ENCODE data around the gene PRKAR1B.

The PRKAR1B gene

DNA sequence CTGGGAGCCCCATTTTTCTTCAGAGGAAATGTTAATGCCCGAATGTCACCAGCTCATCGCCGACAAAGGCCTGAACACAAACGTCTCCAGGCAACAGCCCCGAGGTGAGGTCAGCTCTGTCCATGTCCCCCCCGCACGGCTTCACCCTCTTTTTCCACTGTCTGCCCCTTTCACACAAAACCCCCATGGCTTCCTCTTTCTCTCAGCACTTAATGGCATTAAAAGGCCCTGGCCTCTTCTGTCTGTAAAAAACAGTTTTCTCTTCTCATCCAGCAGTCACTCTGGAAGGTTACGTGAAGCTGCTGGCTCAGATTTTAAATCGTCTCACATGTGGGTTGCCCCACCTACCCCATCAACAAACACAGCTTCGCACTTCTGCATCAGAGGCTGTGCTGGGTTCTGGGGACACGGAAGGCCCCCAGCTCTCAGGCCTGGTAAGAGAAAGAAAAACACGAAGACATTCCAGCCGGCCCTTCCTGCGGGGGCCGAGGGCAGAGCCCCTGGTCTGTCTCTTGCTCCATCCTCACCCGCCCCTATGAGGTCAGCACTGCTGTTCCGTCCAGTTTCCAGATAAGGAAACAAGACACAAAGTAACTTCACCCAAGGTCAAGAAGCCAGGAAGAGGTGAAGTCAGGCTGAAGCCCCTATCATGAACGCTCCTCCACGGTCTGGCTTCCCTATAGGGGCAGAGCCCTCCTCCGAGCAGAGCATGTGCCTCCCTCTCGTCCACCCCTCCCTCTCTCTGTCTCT is 116.4 kb downstream of the PRKAR1B start:
- no peaks in the 10 kb centered on the region for H3K27me3 ChIP-seq
- TF ChIP-seq, protein P1, sequence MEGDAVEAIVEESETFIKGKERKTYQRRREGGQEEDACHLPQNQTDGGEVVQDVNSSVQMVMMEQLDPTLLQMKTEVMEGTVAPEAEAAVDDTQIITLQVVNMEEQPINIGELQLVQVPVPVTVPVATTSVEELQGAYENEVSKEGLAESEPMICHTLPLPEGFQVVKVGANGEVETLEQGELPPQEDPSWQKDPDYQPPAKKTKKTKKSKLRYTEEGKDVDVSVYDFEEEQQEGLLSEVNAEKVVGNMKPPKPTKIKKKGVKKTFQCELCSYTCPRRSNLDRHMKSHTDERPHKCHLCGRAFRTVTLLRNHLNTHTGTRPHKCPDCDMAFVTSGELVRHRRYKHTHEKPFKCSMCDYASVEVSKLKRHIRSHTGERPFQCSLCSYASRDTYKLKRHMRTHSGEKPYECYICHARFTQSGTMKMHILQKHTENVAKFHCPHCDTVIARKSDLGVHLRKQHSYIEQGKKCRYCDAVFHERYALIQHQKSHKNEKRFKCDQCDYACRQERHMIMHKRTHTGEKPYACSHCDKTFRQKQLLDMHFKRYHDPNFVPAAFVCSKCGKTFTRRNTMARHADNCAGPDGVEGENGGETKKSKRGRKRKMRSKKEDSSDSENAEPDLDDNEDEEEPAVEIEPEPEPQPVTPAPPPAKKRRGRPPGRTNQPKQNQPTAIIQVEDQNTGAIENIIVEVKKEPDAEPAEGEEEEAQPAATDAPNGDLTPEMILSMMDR (IDR thresholded peaks at IDR 0.05): no peak
- H3K4me3 ChIP-seq (ENCODE audit: low read depth in 1 of 2, low read length in 1 of 2): no peak overlapping the region
- no peaks in the 10 kb centered on the region for H3K36me3 ChIP-seq
- H3K27ac ChIP-seq: no peak overlapping the region
- H3K9me3 ChIP-seq: no peaks in the 10 kb centered on the region
- peaks cover 0 to 2% of the 10 kb centered on the region in 2 experiments for H3K4me1 ChIP-seq (ENCODE audit: control insufficient read depth in 1 of 2, insufficient read depth in 1 of 2, low read depth in 1 of 2, low read length in 1 of 2)

DNA sequence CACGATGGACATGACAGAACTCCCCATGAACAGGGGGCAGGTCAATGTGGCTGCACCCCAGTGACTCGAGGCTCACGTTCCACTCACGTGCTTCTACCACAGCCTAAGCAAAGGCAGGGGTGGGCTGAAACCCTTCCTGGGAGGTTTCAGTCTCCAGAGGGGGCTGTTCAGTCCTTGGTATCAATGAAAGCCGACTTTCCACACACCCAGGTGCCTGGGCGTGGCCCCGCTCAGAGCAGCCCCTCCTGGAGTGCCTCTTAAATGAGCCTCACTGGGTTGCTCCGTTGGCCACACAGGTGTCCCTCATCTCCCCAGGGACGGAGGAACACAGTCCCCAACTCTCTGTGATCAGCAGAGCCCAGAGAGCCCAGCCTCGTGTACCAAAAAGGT is 116.9 kb downstream of the PRKAR1B start:
- Histone ChIP-seq H3K36me3 (no peaks in the 10 kb centered on the region), H3K4me1 (ENCODE audit: control insufficient read depth in 1 of 2, insufficient read depth in 1 of 2, low read depth in 1 of 2, low read length in 1 of 2) (peaks cover 0 to 8% of the 10 kb centered on the region in 2 experiments), H3K4me3 (ENCODE audit: low read depth in 1 of 2, low read length in 1 of 2) (no peak overlapping the region), H3K27me3 (no peaks in the 10 kb centered on the region), H3K27ac (no peak overlapping the region), H3K9me3 (no peaks in the 10 kb centered on the region)
- TF ChIP-seq, protein P1 (IDR thresholded peaks at IDR 0.05): no peak

DNA sequence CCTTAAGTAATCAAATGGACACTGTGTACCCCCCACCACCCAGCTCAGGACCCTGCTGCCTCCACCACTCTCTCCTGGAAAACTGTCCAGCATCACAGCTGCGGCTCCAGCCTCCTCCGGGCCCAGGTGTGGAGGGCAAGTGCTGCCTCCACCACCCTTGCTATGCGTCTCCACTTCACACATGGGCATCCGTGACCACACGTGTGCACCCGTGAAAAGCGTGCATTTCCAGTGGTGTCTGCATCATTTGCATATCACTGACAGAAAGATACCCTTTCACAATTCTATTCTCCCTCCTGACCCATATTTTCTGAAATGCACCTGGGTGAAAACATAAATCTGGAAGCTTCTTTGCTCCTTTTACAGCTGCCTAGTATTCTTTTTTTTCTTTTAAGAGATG is 117.7 kb downstream of the PRKAR1B start:
- Histone ChIP-seq H3K36me3 (no peaks in the 10 kb centered on the region), H3K4me1 (ENCODE audit: control insufficient read depth in 1 of 2, insufficient read depth in 1 of 2, low read depth in 1 of 2, low read length in 1 of 2) (peaks cover 4 to 16% of the 10 kb centered on the region in 2 experiments), H3K27me3 (peaks cover 4% of the 10 kb centered on the region), H3K27ac (no peak overlapping the region), H3K9me3 (no peaks in the 10 kb centered on the region), H3K4me3 (ENCODE audit: low read depth in 1 of 2, low read length in 1 of 2) (no peak overlapping the region)
- TF ChIP-seq, protein P1 (IDR thresholded peaks at IDR 0.05): no peak

DNA sequence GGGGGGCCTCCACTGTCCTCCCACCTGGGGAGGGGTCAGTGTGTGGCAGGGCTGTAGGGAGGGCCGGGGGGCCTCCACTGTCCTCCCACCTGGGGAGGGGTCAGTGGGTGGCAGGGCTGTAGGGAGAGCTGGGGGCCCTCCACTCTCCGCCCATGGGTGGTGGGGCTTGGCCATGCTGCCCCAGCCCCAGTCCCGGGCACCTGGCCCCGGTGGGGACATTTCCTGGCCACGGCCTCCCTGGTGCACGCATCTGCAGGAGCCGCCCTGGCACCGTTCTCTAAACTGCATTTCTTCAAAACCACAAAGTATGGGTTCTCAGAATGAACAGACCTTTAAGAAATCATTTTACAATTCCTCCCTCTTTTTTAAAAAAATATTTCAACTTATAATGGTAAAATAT is 118.1 kb downstream of the PRKAR1B start:
- no peaks in the 10 kb centered on the region for H3K9me3 ChIP-seq
- peaks cover 4% of the 10 kb centered on the region for H3K27me3 ChIP-seq
- no peaks in the 10 kb centered on the region for H3K36me3 ChIP-seq
- no peak overlapping the region for H3K4me3 ChIP-seq (ENCODE audit: low read depth in 1 of 2, low read length in 1 of 2)
- peaks cover 8 to 20% of the 10 kb centered on the region in 2 experiments for H3K4me1 ChIP-seq (ENCODE audit: control insufficient read depth in 1 of 2, insufficient read depth in 1 of 2, low read depth in 1 of 2, low read length in 1 of 2)
- TF ChIP-seq, protein P1 (IDR thresholded peaks at IDR 0.05): no peak
- no peak overlapping the region for H3K27ac ChIP-seq

DNA sequence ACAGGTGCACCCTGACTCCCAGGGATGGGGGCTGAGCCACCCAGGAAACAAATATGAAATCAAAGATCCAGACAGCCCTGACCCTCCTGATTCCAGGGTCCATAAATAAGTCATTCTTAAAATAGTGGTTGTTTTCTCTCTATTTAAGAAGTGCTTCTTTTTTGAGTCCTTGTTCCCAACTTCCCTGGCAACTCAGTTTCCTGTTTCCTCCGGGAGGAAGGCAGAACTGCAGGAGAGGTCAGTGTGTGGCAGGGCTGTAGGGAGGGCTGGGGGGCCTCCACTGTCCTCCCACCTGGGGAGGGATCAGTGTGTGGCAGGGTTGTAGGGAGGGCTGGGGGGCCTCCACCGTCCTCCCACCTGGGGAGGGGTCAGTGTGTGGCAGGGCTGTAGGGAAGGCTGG is 118.7 kb downstream of the PRKAR1B start:
- Histone ChIP-seq H3K36me3 (no peaks in the 10 kb centered on the region), H3K27me3 (peaks cover 4% of the 10 kb centered on the region), H3K27ac (no peak overlapping the region), H3K4me3 (ENCODE audit: low read depth in 1 of 2, low read length in 1 of 2) (no peak overlapping the region), H3K4me1 (ENCODE audit: control insufficient read depth in 1 of 2, insufficient read depth in 1 of 2, low read depth in 1 of 2, low read length in 1 of 2) (peaks cover 10 to 26% of the 10 kb centered on the region in 2 experiments), H3K9me3 (no peaks in the 10 kb centered on the region)
- TF ChIP-seq, protein P1 (IDR thresholded peaks at IDR 0.05): no peak

All from neutrophil (primary cell).